ENCODE results near the gene UBTD1. TPM values are rescaled to one million over a fixed set of nuclear protein-coding genes. Genes with fewer than 3 reads are reported as not detected.
"Not testable (repeated sequence)": the region's sequence is repeated elsewhere in the genome, so short reads cannot be mapped to it uniquely, and the experiment has no call there.

UBTD1 gene
- total RNA-seq, 4 donors from 2014 or later: 0.40 to 4.1 (median 3.2) TPM

- 93% methylated on average over 7 of the region's 7 CpGs; no CpG with 5 or more reads in 1 of the 2 donors for WGBS, 2 donors (ENCODE audit: low coverage in 1 of 2)
- TF ChIP-seq POLR2AphosphoS5 (IDR thresholded peaks at IDR 0.05): no peak
- TF ChIP-seq POLR2A (IDR thresholded peaks at IDR 0.05): no peak
- no peak for TF ChIP-seq EP300 (IDR thresholded peaks at IDR 0.05; ENCODE audit: low read depth)
- TF ChIP-seq, protein P1, sequence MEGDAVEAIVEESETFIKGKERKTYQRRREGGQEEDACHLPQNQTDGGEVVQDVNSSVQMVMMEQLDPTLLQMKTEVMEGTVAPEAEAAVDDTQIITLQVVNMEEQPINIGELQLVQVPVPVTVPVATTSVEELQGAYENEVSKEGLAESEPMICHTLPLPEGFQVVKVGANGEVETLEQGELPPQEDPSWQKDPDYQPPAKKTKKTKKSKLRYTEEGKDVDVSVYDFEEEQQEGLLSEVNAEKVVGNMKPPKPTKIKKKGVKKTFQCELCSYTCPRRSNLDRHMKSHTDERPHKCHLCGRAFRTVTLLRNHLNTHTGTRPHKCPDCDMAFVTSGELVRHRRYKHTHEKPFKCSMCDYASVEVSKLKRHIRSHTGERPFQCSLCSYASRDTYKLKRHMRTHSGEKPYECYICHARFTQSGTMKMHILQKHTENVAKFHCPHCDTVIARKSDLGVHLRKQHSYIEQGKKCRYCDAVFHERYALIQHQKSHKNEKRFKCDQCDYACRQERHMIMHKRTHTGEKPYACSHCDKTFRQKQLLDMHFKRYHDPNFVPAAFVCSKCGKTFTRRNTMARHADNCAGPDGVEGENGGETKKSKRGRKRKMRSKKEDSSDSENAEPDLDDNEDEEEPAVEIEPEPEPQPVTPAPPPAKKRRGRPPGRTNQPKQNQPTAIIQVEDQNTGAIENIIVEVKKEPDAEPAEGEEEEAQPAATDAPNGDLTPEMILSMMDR (IDR thresholded peaks at IDR 0.05): no peak
- Histone ChIP-seq H3K9me3 (no peaks in the 10 kb centered on the region), H3K4me3 (no peak overlapping the region), H3K36me3 (peaks cover 2 to 79% (median 38%) of the 10 kb centered on the region in 4 donors), H3K27ac (no peak overlapping the region), H3K4me1 (peaks cover 0 to 7% (median 0%) of the 10 kb centered on the region in 4 donors), H3K27me3 (no peaks in the 10 kb centered on the region)
- DNase-seq: no peak
- intact Hi-C loops (cut with DNase I; ENCODE audit: low total_unique reads): no loop called here
- in situ Hi-C loops (cut with MboI; ENCODE audit: low pct_ligation_motif_present in 1 of 4, low pct_unique_long_range_greater_than_20kb in 1 of 4, low sequenced_read_pairs in 3 of 4): loop anchor here in 2 of 4 donors (10.0 kb wide), 1 partner anchor 89 kb away; no protein-coding TSS in a partner anchor
Measured at GRCh38 chr10:97465982-97466381, 32.7 kb upstream of the UBTD1 start.

- intact Hi-C loops (cut with DNase I; ENCODE audit: low total_unique reads) (no loop called here), in situ Hi-C loops (cut with MboI; ENCODE audit: low pct_ligation_motif_present in 1 of 4, low pct_unique_long_range_greater_than_20kb in 1 of 4, low sequenced_read_pairs in 3 of 4) (loop anchor here in 2 of 4 donors (10.0 kb wide), 1 partner anchor 88 kb away; no protein-coding TSS in a partner anchor)
- Histone ChIP-seq H3K27me3 (no peaks in the 10 kb centered on the region), H3K4me3 (no peak overlapping the region), H3K27ac (no peak overlapping the region), H3K4me1 (peaks cover 0 to 7% (median 0%) of the 10 kb centered on the region in 4 donors), H3K36me3 (peaks cover under 1 to 74% (median 34%) of the 10 kb centered on the region in 4 donors), H3K9me3 (no peaks in the 10 kb centered on the region)
- no peak for DNase-seq
- WGBS, 2 donors (ENCODE audit: low coverage in 1 of 2): 80 to 90% methylated on average over 1 to 4 of the region's 4 CpGs
- no peak for TF ChIP-seq EP300 (IDR thresholded peaks at IDR 0.05; ENCODE audit: low read depth)
- no peak for TF ChIP-seq POLR2AphosphoS5 (IDR thresholded peaks at IDR 0.05)
- TF ChIP-seq POLR2A (IDR thresholded peaks at IDR 0.05): no peak
- TF ChIP-seq, protein P1 (IDR thresholded peaks at IDR 0.05): no peak
Measured at GRCh38 chr10:97466755-97467154, 32.0 kb upstream of the UBTD1 start.

- TF ChIP-seq, protein P1 (IDR thresholded peaks at IDR 0.05): no peak
- TF ChIP-seq EP300 (IDR thresholded peaks at IDR 0.05; ENCODE audit: low read depth) (no peak), POLR2AphosphoS5 (IDR thresholded peaks at IDR 0.05) (no peak), POLR2A (IDR thresholded peaks at IDR 0.05) (no peak)
- Histone ChIP-seq H3K27ac (no peak overlapping the region), H3K36me3 (peaks cover 0 to 74% (median 35%) of the 10 kb centered on the region in 4 donors), H3K4me1 (peaks cover 0 to 7% (median 0%) of the 10 kb centered on the region in 4 donors), H3K27me3 (no peaks in the 10 kb centered on the region), H3K4me3 (no peak overlapping the region), H3K9me3 (no peaks in the 10 kb centered on the region)
- intact Hi-C loops (cut with DNase I; ENCODE audit: low total_unique reads) (no loop called here), in situ Hi-C loops (cut with MboI; ENCODE audit: low pct_ligation_motif_present in 1 of 4, low pct_unique_long_range_greater_than_20kb in 1 of 4, low sequenced_read_pairs in 3 of 4) (loop anchor here in 2 of 4 donors (10.0 kb wide), 1 partner anchor 87 kb away; no protein-coding TSS in a partner anchor)
- 59% methylated on average over 3 of the region's 3 CpGs; no CpG with 5 or more reads in 1 of the 2 donors for WGBS, 2 donors (ENCODE audit: low coverage in 1 of 2)
- peak; percentile 71 for DNase-seq
Measured at GRCh38 chr10:97468162-97468561, 30.6 kb upstream of the UBTD1 start.

DNA sequence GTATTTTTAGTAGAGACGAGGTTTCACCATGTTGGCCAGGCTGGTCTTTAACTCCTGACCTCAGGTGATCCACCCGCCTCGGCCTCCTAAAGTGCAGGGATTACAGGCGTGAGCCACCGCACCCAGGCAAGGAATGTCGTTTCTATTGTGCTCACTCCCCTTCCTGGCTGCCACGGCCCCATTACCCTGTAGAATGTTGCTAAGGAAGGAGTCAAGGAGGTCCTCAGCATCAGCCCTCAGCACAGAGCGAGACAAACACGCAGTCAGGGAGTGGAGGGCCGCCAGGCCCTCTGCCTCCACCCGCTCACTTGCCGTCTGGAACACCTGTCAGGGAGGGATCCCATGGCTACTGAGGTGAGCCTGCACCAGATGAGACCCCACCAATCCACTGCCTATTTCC lies 29.9 kb upstream of the UBTD1 start:
- in situ Hi-C loops (cut with MboI; ENCODE audit: low pct_ligation_motif_present in 1 of 4, low pct_unique_long_range_greater_than_20kb in 1 of 4, low sequenced_read_pairs in 3 of 4): loop anchor here in 2 of 4 donors (10.0 kb wide), 1 partner anchor 86 kb away; no protein-coding TSS in a partner anchor
- H3K9me3 ChIP-seq; H3K27me3 ChIP-seq; DNase-seq; intact Hi-C loops (cut with DNase I; ENCODE audit: low total_unique reads); H3K27ac ChIP-seq; H3K4me1 ChIP-seq; H3K4me3 ChIP-seq: not testable (repeated sequence)
- peaks cover 0 to 79% (median 38%) of the 10 kb centered on the region in 4 donors for H3K36me3 ChIP-seq
- 88 to 100% methylated on average over 1 to 12 of the region's 12 CpGs for WGBS, 2 donors (ENCODE audit: low coverage in 1 of 2)

DNA sequence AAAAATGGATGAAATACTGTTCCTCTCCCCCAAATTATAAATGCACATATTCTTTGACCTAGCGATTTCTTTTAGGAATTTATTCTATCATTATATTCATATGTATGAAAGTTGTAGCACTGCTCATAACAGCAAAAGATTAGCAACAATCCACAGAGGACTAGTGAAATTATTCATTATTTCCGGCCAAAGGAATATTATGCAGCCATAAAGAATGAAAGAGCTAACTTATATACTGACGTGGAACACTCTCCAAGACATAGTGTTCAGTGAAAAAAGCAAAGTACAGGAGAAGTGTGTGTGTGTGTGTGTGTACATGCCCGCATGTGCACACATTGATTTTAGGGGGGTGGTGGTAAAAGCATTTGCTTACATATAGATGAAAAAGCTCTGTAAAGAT lies 23.8 kb upstream of the UBTD1 start:
- intact Hi-C loops (cut with DNase I; ENCODE audit: low total_unique reads) (no loop called here), in situ Hi-C loops (cut with MboI; ENCODE audit: low pct_ligation_motif_present in 1 of 4, low pct_unique_long_range_greater_than_20kb in 1 of 4, low sequenced_read_pairs in 3 of 4) (no loop called here)
- H3K36me3 ChIP-seq: peaks cover 0 to 78% (median 36%) of the 10 kb centered on the region in 4 donors
- no peaks in the 10 kb centered on the region for H3K4me1 ChIP-seq
- H3K27me3 ChIP-seq: no peaks in the 10 kb centered on the region
- no peak for DNase-seq
- H3K27ac ChIP-seq: no peak overlapping the region
- TF ChIP-seq, protein P1 (IDR thresholded peaks at IDR 0.05): no peak
- TF ChIP-seq POLR2AphosphoS5 (IDR thresholded peaks at IDR 0.05): no peak
- no peak for TF ChIP-seq EP300 (IDR thresholded peaks at IDR 0.05; ENCODE audit: low read depth)
- TF ChIP-seq POLR2A (IDR thresholded peaks at IDR 0.05): no peak
- 96% methylated on average over 4 of the region's 4 CpGs for WGBS, 2 donors (ENCODE audit: low coverage in 1 of 2)
- H3K4me3 ChIP-seq: no peak overlapping the region
- no peaks in the 10 kb centered on the region for H3K9me3 ChIP-seq

All from transverse colon (tissue), 4 donors.